Heart left ventricle (tissue), 16 donors: Measurements from ENCODE around the gene AFAP1. TPM values are rescaled to one million over a fixed set of nuclear protein-coding genes. Genes with fewer than 3 reads are reported as not detected.

Source experiments
- ATAC-seq, 4 donors: fragments of 200-7000 bp; cut with Tn5 transposase; one replicate each; pipeline ENCODE4 v1.9.1; 2020 to 2022; ENCODE audit warnings: moderate library complexity in 4 of 4, mild to moderate bottlenecking in 3 of 4, moderate number of reproducible peaks in 1 of 4
- DNase-seq, 5 donors: peaks; one replicate each; pipeline ENCODE4 v3.0.0-alpha.2; 2020
- H3K27ac ChIP-seq, 12 donors: fragments of 200-600 bp; sonication (generic) in 4 of 12; one replicate each; pipeline versions ENCODE4 v1.5.0 to v1.8.0; 2016 to 2022; ENCODE audit warnings: mild to moderate bottlenecking in 2 of 12
- H3K27me3 ChIP-seq, 9 donors: fragments of 200-600 bp; sonication (generic) in 2 of 9; one replicate each; pipeline versions ENCODE4 v1.5.1 to v1.8.0; 2016 to 2022; ENCODE audit warnings: mild to moderate bottlenecking in 3 of 9
- H3K36me3 ChIP-seq, 9 donors: fragments of 200-600 bp; sonication (generic) in 2 of 9; one replicate each; pipeline versions ENCODE4 v1.5.0 to v1.8.0; 2018 to 2022; ENCODE audit warnings: mild to moderate bottlenecking in 2 of 9
- H3K4me1 ChIP-seq, 12 donors: fragments of 200-600 bp; sonication (generic) in 4 of 12; one replicate each; pipeline versions ENCODE4 v1.5.0 to v1.8.0; 2016 to 2022; ENCODE audit warnings: mild to moderate bottlenecking in 3 of 12
- H3K4me3 ChIP-seq, 12 donors: fragments of 200-600 bp; sonication (generic) in 4 of 12; one replicate each; pipeline versions ENCODE4 v1.5.0 to v1.8.0; 2017 to 2022; ENCODE audit warnings: mild to moderate bottlenecking in 9 of 12, moderate library complexity in 4 of 12
- H3K9me3 ChIP-seq, 12 donors: fragments of 200-600 bp; sonication (generic) in 4 of 12; one replicate each; pipeline versions ENCODE4 v1.5.0 to v1.8.0; 2016 to 2022; ENCODE audit warnings: mild to moderate bottlenecking in 1 of 12
- CTCF ChIP-seq, 12 donors: fragments of 200-600 bp; sonication (generic) in 4 of 12; IDR thresholded peaks; one replicate each; pipeline versions ENCODE4 v1.5.0 to v1.8.0; 2018 to 2022; ENCODE audit warnings: antibody characterized with exemption in 12 of 12, mild to moderate bottlenecking in 5 of 12
- POLR2A ChIP-seq, 2 donors: fragments of 450-650 bp; IDR thresholded peaks; one replicate each; pipeline ENCODE4 v1.6.1; 2017; ENCODE audit warnings: antibody characterized with exemption in 2 of 2, mild to moderate bottlenecking in 2 of 2, moderate library complexity in 2 of 2
- WGBS, 4 donors: extraction: QIAGEN DNeasy Blood & Tissue Kit in 2 of 4; methylation state at CpG; one replicate each; pipeline versions ENCODE4 v1.1.5 to v1.1.7; 2013 to 2018; 5-methylcytosine and 5-hydroxymethylcytosine counted together
- intact Hi-C, 10 donors: fragments of 100-400 bp; cut with DNase I; formaldehyde crosslinking; loops; one replicate each; pipeline versions ENCODE4 v1.11.1 to v1.14.2; 2022
- polyA plus RNA-seq, 2 donors: library from polyadenylated mRNA; stranded (reverse); fragments of 200-250 nt; gene quantifications; one replicate each; pipeline ENCODE4 v1.2.3, GENCODE V29; 2013
- total RNA-seq, 9 donors: library from RNA; depleted of rRNA in 2 of 9; stranded (reverse); fragments of >200 nt in 2 of 9; fragmentation: NEBNext Ultra II Directional in 3 of 9; extraction: Animal tissue kit (Norgen Biotek cat#: 25700) in 3 of 9; gene quantifications; one replicate each; pipeline versions ENCODE4 v1.1.0 to v1.2.4, GENCODE V29; 2016 to 2023
- donor health status: ischemic (EF 13 %, LVEDD 7.1; RV severe dilation, severe dysfunction).
- donor health status: healthy with polysubstance abuse.
- donor health status: DM: no; HTN: yes; CAD: no.
- donor health status: DM: no; HTN: no; CAD: no.
- donor health status: ischemic (EF 25% LVEDD 6.9; RV normal size, moderate dysfunction).
- donor health status: ischemic (EF 25% LVEDD 5.7; RV mildly dilated, moderate dysfunction).
- donor health status: healthy.
- donor health status: DM: yes; HTN: yes; CAD: no.
- donor health status: ischemic (EF 35%, LVEDD 5.7; RV mildly dilated, moderate dysfunction).
- donor health status: nonischemic (EF 11% LVEDD 7.7; RV severe dilation, severe dysfunction).
- donor health status: DM: yes; HTN: yes; CAD: no.
- donor health status: PGD.
- donor health status: ischemic (EF 29% LVEDD 5.4; RV normal size, mild dysfunction).
- donor health status: nonischemic (EF 23%, LVEDD 6.1; RV moderate dilation, normal function).

The AFAP1 gene
- total and polyA plus RNA-seq, 11 donors: 2.0 to 18.0 (median 7.0) TPM

GRCh38 chr4:7770224-7771050 is 169.2 kb downstream of the AFAP1 start:
- 81 to 86% (median 85%) methylated on average over 11 to 13 of the region's 13 CpGs for WGBS, 4 donors
- Histone ChIP-seq H3K4me1 (peaks cover 0 to 10% (median 0%) of the 10 kb centered on the region in 12 donors), H3K27ac (no peak overlapping the region), H3K36me3 (peaks cover 0 to 79% (median 55%) of the 10 kb centered on the region in 9 donors), H3K27me3 (no peaks in the 10 kb centered on the region), H3K9me3 (no peaks in the 10 kb centered on the region), H3K4me3 (no peak overlapping the region)
- ATAC-seq: no peak
- intact Hi-C loops: loop anchor here in 3 of 10 donors (1.0 to 10.0 kb wide), 3 partner anchors 32 to 214 kb away; no protein-coding TSS in a partner anchor
- peak in 1 of 5 donors; percentile 23 for DNase-seq
- TF ChIP-seq CTCF (IDR thresholded peaks at IDR 0.05): peak; percentile 32 to 67 (median 52)
- TF ChIP-seq POLR2A (IDR thresholded peaks at IDR 0.05): no peak

- H3K27ac ChIP-seq: no peak overlapping the region
- H3K4me3 ChIP-seq: no peak overlapping the region
- peaks cover 0 to 82% (median 56%) of the 10 kb centered on the region in 9 donors for H3K36me3 ChIP-seq
- no peaks in the 10 kb centered on the region for H3K27me3 ChIP-seq
- ATAC-seq (no peak), DNase-seq (peak in 1 of 5 donors; percentile 16)
- H3K4me1 ChIP-seq: peaks cover 0 to 10% (median 0%) of the 10 kb centered on the region in 12 donors
- TF ChIP-seq POLR2A (IDR thresholded peaks at IDR 0.05): no peak
- TF ChIP-seq CTCF (IDR thresholded peaks at IDR 0.05): no peak
- intact Hi-C loops: loop anchor here in 7 of 10 donors (1.0 to 10.0 kb wide), 4 partner anchors 33 to 218 kb away; no protein-coding TSS in a partner anchor
- no peaks in the 10 kb centered on the region for H3K9me3 ChIP-seq
- 79 to 82% (median 80%) methylated on average over 20 of the region's 20 CpGs for WGBS, 4 donors
These were observed 170.1 kb downstream of the AFAP1 start for GRCh38 chr4:7769396-7770223.

GRCh38 chr4:7768736-7769135 is 170.9 kb downstream of the AFAP1 start:
- peaks cover 0 to 76% (median 47%) of the 10 kb centered on the region in 9 donors for H3K36me3 ChIP-seq
- no peaks in the 10 kb centered on the region for H3K27me3 ChIP-seq
- no peak overlapping the region for H3K4me3 ChIP-seq
- 86 to 97% (median 91%) methylated on average over 16 of the region's 16 CpGs for WGBS, 4 donors
- intact Hi-C loops: loop anchor here in 5 of 10 donors (2.0 to 10.0 kb wide), 3 partner anchors 34 to 219 kb away; no protein-coding TSS in a partner anchor
- DNase-seq (peak in 1 of 5 donors; percentile 3), ATAC-seq (no peak)
- peaks cover 0 to 10% (median 0%) of the 10 kb centered on the region in 12 donors for H3K4me1 ChIP-seq
- H3K27ac ChIP-seq: no peak overlapping the region
- TF ChIP-seq CTCF (IDR thresholded peaks at IDR 0.05) (no peak), POLR2A (IDR thresholded peaks at IDR 0.05) (no peak)
- H3K9me3 ChIP-seq: no peaks in the 10 kb centered on the region
